Measurements from ENCODE around the gene SLC38A1.
A peak's percentile ranks its signal among the peaks of the same experiment; 100 is the strongest.

SLC38A1 gene

DNA sequence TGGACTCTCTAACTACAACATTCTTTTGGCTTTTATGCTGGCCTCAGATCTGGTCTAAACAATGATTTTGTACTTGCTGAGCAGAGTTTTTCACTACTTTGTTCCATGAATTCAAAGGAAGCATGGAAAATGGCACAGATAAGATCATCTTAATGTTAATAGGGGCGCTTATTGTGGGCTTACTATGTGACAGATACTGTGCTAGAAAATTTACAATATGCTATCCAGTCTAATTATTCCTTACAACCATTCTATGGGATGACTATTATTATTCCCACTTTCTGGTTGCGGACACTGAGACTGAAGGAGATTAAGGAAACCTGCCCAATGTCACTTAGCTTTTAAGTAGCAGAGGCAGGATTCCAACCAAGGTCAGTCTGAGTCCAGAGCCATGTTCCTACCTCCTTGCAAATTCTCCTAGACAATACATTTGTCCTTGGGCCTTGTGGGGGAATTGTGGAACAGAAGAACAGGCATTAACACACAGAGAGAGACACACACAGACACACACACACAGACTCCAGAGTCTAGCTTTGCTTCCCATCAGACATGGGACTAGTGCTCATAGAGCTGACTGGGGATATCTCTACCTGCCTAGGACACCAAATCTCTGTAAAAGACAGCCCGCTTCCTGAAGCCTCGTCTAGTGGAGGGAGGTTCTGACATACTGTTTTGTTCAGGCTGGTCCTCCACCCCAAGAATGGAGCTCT is 107.7 kb downstream of the SLC38A1 start:
- H3K4me3 ChIP-seq (ENCODE audit: control insufficient read depth, low read depth, low read length) = no peak overlapping the region
- DNase-seq (ENCODE audit: low read depth) = no peak

DNA sequence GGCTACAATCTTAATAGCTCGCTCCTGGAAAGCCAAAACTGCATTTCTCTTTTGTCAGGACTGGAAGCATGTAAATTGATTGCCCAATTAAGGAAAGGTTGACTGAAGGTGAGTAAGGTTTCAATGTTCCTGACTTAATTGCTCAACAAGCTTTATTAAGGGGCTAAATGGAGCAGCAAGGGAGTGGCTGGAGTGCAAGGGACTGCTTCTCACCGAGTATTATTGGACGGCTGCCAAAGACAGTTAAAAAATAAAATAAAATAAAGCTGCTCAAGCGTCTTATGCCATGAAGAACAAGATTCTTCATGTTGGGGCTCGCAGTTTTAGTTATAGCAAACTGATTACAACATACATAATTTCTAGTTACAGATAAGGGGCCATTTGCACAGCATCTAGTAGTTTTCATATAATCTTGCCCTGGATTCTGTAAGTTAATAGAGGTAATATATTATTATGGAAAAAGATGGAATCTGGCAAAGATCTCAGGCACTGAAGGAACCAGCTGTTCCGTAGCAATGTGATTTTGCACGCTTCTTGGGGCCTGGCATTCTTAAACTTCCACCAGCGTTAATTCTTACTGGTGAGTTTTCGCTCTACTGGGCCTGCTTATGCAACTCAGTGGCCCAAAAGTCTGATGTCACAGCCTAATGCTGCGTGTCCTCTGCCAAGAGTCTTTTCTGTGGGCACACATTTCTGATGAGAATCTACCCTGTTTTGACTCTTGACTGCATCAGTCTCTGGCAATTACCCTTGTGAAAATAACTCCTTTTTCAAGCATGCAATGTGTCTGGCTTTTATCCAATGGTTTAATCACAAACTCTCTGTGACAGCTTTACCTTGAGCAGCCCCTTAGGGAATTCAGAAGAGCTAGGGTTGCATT is 108.5 kb downstream of the SLC38A1 start:
- TF ChIP-seq, protein P1, sequence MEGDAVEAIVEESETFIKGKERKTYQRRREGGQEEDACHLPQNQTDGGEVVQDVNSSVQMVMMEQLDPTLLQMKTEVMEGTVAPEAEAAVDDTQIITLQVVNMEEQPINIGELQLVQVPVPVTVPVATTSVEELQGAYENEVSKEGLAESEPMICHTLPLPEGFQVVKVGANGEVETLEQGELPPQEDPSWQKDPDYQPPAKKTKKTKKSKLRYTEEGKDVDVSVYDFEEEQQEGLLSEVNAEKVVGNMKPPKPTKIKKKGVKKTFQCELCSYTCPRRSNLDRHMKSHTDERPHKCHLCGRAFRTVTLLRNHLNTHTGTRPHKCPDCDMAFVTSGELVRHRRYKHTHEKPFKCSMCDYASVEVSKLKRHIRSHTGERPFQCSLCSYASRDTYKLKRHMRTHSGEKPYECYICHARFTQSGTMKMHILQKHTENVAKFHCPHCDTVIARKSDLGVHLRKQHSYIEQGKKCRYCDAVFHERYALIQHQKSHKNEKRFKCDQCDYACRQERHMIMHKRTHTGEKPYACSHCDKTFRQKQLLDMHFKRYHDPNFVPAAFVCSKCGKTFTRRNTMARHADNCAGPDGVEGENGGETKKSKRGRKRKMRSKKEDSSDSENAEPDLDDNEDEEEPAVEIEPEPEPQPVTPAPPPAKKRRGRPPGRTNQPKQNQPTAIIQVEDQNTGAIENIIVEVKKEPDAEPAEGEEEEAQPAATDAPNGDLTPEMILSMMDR (conservative IDR thresholded peaks at IDR 0.05; ENCODE audit: control insufficient read depth, insufficient read depth, low read depth, low read length) = no peak
- no peak overlapping the region for H3K4me3 ChIP-seq (ENCODE audit: control insufficient read depth, low read depth, low read length)
- DNase-seq (ENCODE audit: low read depth) = peak; percentile 58

More for the DNA sequence above, 107.7 kb downstream of the SLC38A1 start:
- TF ChIP-seq, protein P1 (conservative IDR thresholded peaks at IDR 0.05; ENCODE audit: control insufficient read depth, insufficient read depth, low read depth, low read length) = no peak

DNA sequence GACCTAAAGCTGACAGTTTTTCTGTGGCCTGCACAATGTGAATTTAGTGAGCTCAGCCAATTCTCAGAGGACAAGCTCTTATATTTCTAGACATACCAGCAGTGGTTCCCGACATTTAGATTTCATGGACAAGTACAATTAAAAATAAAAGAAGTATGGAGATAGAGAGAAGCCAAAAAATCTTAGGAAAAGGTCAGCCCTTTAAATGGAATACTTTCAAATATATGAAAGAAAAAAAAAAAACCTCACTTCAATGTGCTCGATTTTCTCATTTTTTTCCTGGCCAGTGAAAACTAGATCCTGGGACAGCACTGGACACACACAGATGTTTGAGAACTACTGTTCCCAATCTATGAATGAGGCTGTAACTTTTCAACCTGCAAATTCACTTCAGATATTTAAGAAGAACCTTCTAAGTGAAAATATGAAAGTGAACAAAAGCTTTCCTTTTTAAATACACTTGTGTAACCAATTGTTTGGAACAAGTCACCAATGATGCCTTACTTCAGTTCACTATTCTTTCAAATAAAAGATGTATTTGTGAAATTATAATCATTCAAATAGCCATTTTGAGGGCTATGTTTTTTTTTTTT is 109.4 kb downstream of the SLC38A1 start:
- no peak for DNase-seq (ENCODE audit: low read depth)
- TF ChIP-seq, protein P1 (conservative IDR thresholded peaks at IDR 0.05; ENCODE audit: control insufficient read depth, insufficient read depth, low read depth, low read length) = no peak

DNA sequence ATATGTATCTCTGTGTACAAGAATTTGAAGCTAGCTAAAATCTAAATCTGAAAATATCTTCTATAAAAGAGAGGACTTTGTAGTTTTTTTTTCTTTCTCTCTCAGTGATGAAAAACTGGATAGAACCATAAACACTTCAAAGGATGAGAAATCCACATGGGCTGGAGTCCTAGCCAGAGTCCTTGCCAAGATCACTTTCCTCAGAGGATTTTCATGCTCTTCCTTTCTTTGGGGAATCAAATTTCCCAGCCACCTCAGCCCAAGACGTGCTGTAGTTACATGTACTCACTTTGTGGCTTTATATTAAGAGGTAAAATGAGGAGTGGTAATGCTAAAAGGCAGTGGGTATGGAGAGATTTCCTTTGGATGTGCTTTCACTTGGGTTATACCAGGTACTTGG is 110.3 kb downstream of the SLC38A1 start:
- no peak overlapping the region for H3K4me3 ChIP-seq (ENCODE audit: control insufficient read depth, low read depth, low read length)
- TF ChIP-seq, protein P1 (conservative IDR thresholded peaks at IDR 0.05; ENCODE audit: control insufficient read depth, insufficient read depth, low read depth, low read length) = no peak
- DNase-seq (ENCODE audit: low read depth) = peak; percentile 30

More for the DNA sequence above, 109.4 kb downstream of the SLC38A1 start:
- no peak overlapping the region for H3K4me3 ChIP-seq (ENCODE audit: control insufficient read depth, low read depth, low read length)

DNA sequence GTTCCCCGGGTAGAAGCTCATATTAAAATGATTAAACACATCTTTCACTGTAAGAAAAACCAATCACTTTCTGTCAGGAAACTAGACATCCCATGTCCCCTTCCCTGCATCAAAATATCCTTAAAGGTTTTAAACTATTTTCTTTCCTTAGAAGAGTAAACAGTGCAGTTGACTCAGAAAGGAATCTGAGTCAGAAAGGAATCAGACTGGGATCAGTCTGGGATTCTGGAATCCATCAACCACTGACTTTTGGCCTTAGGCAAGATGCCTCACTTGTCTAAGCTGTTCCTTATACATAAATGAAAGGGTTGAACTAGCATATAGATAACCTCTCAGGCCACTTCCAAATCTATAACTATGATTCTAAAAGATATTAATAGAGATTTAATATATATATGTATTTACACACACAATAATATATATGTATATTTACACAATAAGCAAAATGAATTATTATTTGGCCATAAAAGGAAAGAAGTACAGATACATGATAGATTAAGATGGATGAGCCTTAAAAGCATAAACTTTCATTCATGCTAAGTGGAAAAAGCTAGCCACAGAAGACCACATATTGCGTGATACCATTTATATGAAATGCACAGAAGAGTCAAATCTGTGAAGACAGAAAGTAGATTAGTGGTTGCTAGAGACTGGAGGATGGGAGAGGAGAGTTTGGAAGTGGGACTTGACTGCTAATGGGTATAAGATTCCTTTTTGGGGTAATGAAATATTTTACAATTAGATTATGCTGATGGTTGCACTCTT is 114.4 kb downstream of the SLC38A1 start:
- H3K4me3 ChIP-seq (ENCODE audit: control insufficient read depth, low read depth, low read length) = no peak overlapping the region
- TF ChIP-seq, protein P1 (conservative IDR thresholded peaks at IDR 0.05; ENCODE audit: control insufficient read depth, insufficient read depth, low read depth, low read length) = no peak
- DNase-seq (ENCODE audit: low read depth) = peak; percentile 87

DNA sequence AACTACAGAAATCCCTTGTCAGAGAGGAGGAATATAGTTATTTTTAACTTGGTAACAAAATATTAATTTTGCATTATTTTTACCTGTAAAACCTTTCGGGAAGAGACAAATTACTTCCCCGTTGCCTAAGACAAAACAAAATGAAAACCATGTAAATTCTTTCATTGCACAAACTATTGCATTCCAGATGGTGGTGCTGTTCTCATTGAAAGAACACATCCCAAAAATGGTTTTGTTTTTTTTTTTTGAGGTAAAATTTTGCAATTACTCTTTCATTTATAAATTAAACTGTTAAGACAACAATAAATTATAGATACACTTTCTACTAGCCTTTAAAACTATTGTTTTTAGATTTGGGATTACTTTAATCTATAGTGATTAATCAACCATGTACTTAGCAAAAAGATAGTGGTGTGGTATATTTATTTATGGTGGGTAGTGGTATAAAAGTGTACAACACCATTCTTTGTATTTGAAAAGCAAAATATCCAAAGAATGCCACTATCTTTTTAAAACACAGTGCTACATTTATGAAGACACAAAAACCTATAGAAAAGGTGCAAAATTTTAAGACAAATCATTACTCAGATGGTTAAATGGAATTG is 115.5 kb downstream of the SLC38A1 start:
- TF ChIP-seq, protein P1 (conservative IDR thresholded peaks at IDR 0.05; ENCODE audit: control insufficient read depth, insufficient read depth, low read depth, low read length) = peak; percentile 81
- H3K4me3 ChIP-seq (ENCODE audit: control insufficient read depth, low read depth, low read length) = no peak overlapping the region
- DNase-seq (ENCODE audit: low read depth) = peak; percentile 54
